Cardiac muscle cell (in vitro differentiated cells and primary cell): Measurements from ENCODE around the gene DOP1B. TPM values are rescaled to one million over a fixed set of nuclear protein-coding genes. Genes with fewer than 3 reads are reported as not detected.

Experiments
- DNase-seq, 2 donors: peaks; one replicate each; pipeline versions ENCODE4 v3.0.0 to v3.0.0-alpha.2; 2010 to 2017; ENCODE audit warnings: low read depth in 1 of 2, low spot score in 1 of 2
- H3K27ac ChIP-seq: fragments of 200-600 bp; sonication (generic); 2 replicates; pipeline ENCODE4 v1.5.1; 2016
- H3K27me3 ChIP-seq: fragments of 200-600 bp; sonication (generic); 2 replicates; pipeline ENCODE4 v1.6.0; 2016; ENCODE audit warnings: control low read depth
- H3K36me3 ChIP-seq: fragments of 200-600 bp; sonication (generic); 2 replicates; pipeline ENCODE4 v1.5.1; 2016; ENCODE audit warnings: control low read depth
- H3K4me1 ChIP-seq: fragments of 200-600 bp; sonication (generic); 2 replicates; pipeline ENCODE4 v1.8.1; 2017; ENCODE audit warnings: low read depth, mild to moderate bottlenecking, mixed run types
- H3K4me3 ChIP-seq: fragments of 200-600 bp; sonication (generic); 2 replicates; pipeline ENCODE4 v1.5.1; 2016; ENCODE audit warnings: mild to moderate bottlenecking
- H3K9me3 ChIP-seq: fragments of 200-600 bp; sonication (generic); 2 replicates; pipeline ENCODE4 v1.5.1; 2017; ENCODE audit warnings: low read depth, mild to moderate bottlenecking, control low read depth
- polyA plus RNA-seq: library from polyadenylated mRNA; unstranded; fragments of >200 nt; fragmentation: Nextera tagmentation; extraction: Ambion mirVana; gene quantifications from 2 replicates; pipeline ENCODE4 v1.2.1, GENCODE V29; 2016
- total RNA-seq: library from RNA; depleted of rRNA; stranded (reverse); fragments of >200 nt; gene quantifications from 2 replicates; pipeline ENCODE4 v1.2.3, GENCODE V29; 2016
- TF ChIP-seq, protein P1 (sequence below): IDR thresholded peaks from 2 replicates; pipeline ENCODE4 v1.5.1; 2012; ENCODE audit warnings: low read depth, mild to moderate bottlenecking, low read length

The DOP1B gene
- total and polyA plus RNA-seq, 2 experiments from 2014 or later, result 3.3 to 6.9 TPM

DNA sequence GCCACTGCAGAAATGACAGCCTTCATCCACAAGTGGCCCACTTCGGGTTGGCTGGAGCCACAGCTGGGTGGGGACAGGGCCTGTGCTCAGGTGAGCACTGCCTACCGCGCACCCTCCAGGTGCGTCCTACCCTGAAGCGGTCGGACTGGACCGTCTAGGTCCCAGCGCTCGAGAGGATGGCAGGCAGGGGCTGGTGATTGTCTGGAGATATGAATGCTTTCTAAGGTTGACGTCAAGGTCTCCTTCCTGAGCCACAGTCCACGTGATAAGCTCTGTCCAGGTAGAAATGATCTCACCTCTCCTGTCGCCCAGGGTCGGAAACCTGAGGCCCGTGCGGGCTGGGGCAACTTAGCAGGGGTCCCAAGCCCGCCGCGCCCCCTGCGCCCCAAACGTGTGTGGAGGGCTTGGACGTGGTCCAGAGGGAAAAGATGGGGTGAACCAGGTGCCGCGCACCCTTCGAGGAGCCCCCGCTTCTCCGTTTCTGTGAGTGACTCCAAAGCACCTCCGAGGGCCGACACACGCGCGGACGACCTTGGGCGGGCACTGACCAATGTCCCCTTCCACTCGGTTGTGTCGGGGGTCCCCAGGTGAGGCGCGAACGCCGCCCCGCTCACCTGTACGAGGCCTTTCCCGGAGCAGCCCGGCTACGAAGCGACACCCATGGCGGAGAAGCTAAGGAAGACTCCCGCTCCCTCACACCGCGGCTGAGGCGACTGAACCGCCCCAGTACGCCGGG, 853 bp upstream of the DOP1B start:
- Histone ChIP-seq H3K36me3 (no peaks in the 10 kb centered on the region), H3K27ac (no peak overlapping the region), H3K4me3 (peak overlapping the region; percentile 42), H3K4me1 (no peaks in the 10 kb centered on the region), H3K27me3 (peaks cover 31% of the 10 kb centered on the region), H3K9me3 (no peaks in the 10 kb centered on the region)
- DNase-seq, result no peak
- TF ChIP-seq, protein P1, sequence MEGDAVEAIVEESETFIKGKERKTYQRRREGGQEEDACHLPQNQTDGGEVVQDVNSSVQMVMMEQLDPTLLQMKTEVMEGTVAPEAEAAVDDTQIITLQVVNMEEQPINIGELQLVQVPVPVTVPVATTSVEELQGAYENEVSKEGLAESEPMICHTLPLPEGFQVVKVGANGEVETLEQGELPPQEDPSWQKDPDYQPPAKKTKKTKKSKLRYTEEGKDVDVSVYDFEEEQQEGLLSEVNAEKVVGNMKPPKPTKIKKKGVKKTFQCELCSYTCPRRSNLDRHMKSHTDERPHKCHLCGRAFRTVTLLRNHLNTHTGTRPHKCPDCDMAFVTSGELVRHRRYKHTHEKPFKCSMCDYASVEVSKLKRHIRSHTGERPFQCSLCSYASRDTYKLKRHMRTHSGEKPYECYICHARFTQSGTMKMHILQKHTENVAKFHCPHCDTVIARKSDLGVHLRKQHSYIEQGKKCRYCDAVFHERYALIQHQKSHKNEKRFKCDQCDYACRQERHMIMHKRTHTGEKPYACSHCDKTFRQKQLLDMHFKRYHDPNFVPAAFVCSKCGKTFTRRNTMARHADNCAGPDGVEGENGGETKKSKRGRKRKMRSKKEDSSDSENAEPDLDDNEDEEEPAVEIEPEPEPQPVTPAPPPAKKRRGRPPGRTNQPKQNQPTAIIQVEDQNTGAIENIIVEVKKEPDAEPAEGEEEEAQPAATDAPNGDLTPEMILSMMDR, result no peak

GRCh38 chr21:36156339-36156814, 247 bp upstream of the DOP1B start:
- TF ChIP-seq, protein P1, result no peak
- no peaks in the 10 kb centered on the region for H3K4me1 ChIP-seq
- peak; percentile 100 for DNase-seq
- no peaks in the 10 kb centered on the region for H3K36me3 ChIP-seq
- H3K27me3 ChIP-seq, result peaks cover 31% of the 10 kb centered on the region
- H3K9me3 ChIP-seq, result no peaks in the 10 kb centered on the region
- H3K27ac ChIP-seq, result no peak overlapping the region
- peak overlapping the region; percentile 83 for H3K4me3 ChIP-seq

DNA sequence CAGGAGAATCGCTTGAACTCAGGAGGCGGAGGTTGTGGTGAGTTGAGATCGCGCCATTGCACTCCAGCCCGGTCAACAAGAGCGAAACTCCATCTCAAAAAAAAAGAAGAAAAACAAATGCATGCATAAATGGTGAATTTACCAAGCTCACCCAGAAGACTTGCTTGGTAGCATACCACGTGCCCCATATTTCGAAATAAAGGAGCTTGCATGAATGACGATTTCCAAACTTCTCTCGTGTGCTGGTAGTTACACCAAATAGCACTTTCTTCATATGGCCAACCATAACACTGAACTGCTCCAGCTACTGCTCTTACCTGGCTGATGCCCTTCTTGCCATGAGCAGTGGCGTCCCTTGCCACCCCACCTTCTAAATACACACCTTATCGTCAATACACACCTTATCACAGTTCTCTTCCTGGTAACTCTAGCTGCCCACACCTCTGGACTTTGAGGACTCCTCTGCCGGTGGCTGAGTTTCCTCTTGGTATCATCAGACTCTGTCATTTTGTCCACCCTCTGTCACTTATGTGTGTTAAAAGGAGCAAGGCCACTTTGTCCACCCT, 2.8 kb downstream of the DOP1B start:
- no peak overlapping the region for H3K27ac ChIP-seq
- H3K4me3 ChIP-seq, result no peak overlapping the region
- H3K36me3 ChIP-seq, result no peaks in the 10 kb centered on the region
- no peak for DNase-seq
- H3K9me3 ChIP-seq, result no peaks in the 10 kb centered on the region
- TF ChIP-seq, protein P1, result no peak
- H3K4me1 ChIP-seq, result no peaks in the 10 kb centered on the region
- H3K27me3 ChIP-seq, result peaks cover 29% of the 10 kb centered on the region

DNA sequence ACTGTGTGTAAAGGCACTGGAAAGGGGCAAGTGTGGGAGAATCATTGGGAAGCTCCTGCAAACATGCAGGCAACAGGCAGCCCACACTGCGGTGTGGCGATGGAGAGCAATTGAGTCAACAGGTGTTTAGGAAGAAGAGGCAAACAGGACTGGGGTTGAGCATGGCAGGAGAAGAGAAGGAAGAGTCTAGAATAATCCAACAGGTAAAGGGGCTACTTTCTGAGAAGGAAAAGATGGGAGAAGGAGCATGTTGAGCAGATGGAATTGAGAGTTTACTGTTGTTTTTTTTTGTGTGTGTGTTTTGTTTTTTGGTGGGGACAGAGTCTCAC, 4.2 kb downstream of the DOP1B start:
- H3K36me3 ChIP-seq, result no peaks in the 10 kb centered on the region
- H3K4me1 ChIP-seq, result no peaks in the 10 kb centered on the region
- peaks cover 16% of the 10 kb centered on the region for H3K27me3 ChIP-seq
- DNase-seq, result no peak
- H3K27ac ChIP-seq, result no peak overlapping the region
- H3K9me3 ChIP-seq, result no peaks in the 10 kb centered on the region
- no peak overlapping the region for H3K4me3 ChIP-seq
- TF ChIP-seq, protein P1, result no peak

DNA sequence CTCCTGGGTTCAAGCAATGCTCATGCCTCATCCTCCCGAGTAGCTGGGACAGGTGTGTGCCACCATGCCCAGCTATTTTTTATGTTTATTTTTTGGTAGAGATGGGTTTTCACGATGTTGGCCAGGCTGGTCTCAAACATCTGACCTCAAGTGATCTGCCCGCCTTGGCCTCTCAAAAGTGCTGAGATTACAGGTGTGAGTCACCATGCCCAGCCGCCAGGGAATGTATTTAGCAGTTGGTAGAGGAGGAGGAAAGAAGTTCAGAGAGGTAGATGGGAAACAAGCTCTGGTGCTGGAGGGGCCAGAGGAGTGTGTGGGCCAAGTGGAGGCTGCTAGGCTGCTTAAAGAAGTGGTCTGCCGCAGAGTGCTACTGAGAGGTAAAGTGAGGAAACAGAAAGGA, 6.0 kb downstream of the DOP1B start:
- Histone ChIP-seq H3K4me3 (no peak overlapping the region), H3K36me3 (no peaks in the 10 kb centered on the region), H3K9me3 (no peaks in the 10 kb centered on the region), H3K4me1 (no peaks in the 10 kb centered on the region), H3K27ac (no peak overlapping the region), H3K27me3 (peaks cover 8% of the 10 kb centered on the region)
- DNase-seq, result no peak
- TF ChIP-seq, protein P1, result no peak
